Adipocyte (in vitro differentiated cells): ENCODE measurements around the gene KRTAP10-1.

Source experiments
- DNase-seq: peaks from one replicate; pipeline ENCODE4 v3.0.0-alpha.2; 2015; ENCODE audit warnings: low read depth
- H3K27me3 ChIP-seq: replicated peaks from 2 replicates; pipeline ENCODE4 v1.7.0; 2013; ENCODE audit warnings: mild to moderate bottlenecking, low read length, moderate library complexity; ENCODE audit not compliant: control insufficient read depth, insufficient read depth
- H3K36me3 ChIP-seq: 2 replicates; pipeline ENCODE4 v1.7.0; 2013; ENCODE audit warnings: low read length, mild to moderate bottlenecking, moderate library complexity; ENCODE audit not compliant: control insufficient read depth, insufficient read depth, severe bottlenecking
- H3K4me1 ChIP-seq: 2 replicates; pipeline ENCODE4 v1.7.0; 2013; ENCODE audit warnings: mild to moderate bottlenecking, low read length, moderate library complexity; ENCODE audit not compliant: control insufficient read depth, insufficient read depth
- H3K4me3 ChIP-seq: 2 replicates; pipeline ENCODE4 v1.7.0; 2013; ENCODE audit warnings: mild to moderate bottlenecking, low read length, moderate library complexity
- H3K9ac ChIP-seq: 2 replicates; pipeline ENCODE4 v1.7.0; 2013; ENCODE audit warnings: mild to moderate bottlenecking, low read length, moderate library complexity
- H3K9me3 ChIP-seq: 2 replicates; pipeline ENCODE4 v1.7.0; 2013; ENCODE audit warnings: mild to moderate bottlenecking, low read length, moderate library complexity; ENCODE audit not compliant: control insufficient read depth

KRTAP10-1 gene

DNA sequence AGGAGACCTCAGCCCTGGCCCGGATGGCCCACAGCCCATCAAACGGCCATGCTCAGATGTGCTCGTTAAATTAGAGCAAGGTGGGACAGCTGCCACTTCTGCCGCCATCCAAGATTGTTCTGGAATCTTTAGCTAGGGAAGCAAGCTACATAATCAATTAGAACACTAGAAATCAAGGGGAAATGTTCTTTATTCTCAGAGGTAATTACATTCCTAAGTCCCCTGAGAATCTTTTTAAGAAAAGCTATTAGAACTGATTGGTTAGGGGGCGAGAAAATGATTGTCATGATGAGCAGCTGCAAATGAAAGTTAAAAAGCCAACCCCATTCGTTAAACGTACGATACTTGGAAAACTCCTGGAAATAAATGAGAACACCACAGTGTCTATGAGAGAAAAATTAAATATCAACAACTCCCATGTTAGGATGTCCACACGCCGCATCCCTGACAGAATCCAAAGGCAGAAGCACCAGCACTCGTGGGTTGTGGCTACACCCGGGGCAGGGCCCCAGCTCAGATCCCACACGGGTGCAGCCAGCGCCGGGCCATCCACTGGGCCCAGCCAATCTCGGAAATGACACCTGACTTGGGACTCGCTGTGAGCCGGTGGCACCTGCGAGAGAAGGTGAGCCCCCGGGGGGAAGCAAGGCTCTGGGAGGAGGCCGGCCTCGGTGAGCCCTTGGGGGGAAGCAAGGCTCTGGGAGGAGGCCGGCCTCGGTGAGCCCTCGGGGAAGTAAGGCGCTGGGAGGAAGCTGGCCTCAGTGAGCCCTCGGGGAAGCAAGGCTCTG lies 37.6 kb downstream of the KRTAP10-1 start:
- Histone ChIP-seq H3K4me1 (peaks cover 9% of the 10 kb centered on the region), H3K9ac (no peak overlapping the region), H3K27me3 (peaks cover 8% of the 10 kb centered on the region), H3K36me3 (no peaks in the 10 kb centered on the region), H3K4me3 (no peak overlapping the region), H3K9me3 (no peaks in the 10 kb centered on the region)
- no peak for DNase-seq

DNA sequence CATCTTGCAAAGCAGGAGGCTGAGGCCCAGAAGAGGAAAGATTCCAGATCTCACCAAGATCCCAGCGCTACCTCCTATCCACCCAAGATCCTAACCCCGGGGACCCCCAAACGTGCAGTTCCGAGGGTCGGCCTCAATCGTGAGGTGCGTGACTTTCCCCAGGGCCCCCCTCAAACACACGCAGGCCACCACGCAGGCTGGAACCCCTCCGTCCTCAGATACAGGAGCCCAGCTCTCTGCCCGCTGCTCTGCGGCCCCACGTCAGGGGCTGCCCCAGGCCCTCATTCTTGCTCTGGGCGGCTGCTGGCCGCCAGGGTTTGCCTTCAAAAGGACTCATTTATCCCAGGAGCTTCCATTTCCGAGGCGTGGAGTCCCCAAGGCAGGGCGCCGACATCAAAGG lies 39.9 kb downstream of the KRTAP10-1 start:
- Histone ChIP-seq H3K9me3 (no peaks in the 10 kb centered on the region), H3K4me1 (peaks cover 21% of the 10 kb centered on the region), H3K36me3 (no peaks in the 10 kb centered on the region), H3K4me3 (no peak overlapping the region), H3K9ac (no peak overlapping the region), H3K27me3 (peaks cover 8% of the 10 kb centered on the region)
- no peak for DNase-seq

DNA sequence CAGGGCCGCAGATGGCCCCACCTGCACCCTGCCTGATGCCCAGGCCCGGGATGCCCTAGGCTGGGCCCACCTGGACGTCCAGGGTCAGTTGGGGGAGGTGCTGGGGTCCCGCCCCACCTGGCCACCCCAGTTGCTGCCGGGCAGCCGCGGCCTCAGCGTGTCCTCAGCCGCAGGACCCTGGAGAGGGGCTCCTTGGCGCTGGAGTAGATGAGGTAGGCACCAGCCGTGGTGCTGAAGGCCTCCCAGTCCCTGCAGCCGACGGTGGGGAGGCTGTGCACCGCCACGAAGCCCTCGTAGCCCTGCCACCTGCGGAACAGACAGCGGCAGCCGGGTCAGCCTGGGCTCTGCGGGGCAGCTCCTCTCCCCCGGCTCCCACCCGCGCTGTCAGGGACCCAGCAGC lies 40.4 kb downstream of the KRTAP10-1 start:
- peaks cover 8% of the 10 kb centered on the region for H3K27me3 ChIP-seq

DNA sequence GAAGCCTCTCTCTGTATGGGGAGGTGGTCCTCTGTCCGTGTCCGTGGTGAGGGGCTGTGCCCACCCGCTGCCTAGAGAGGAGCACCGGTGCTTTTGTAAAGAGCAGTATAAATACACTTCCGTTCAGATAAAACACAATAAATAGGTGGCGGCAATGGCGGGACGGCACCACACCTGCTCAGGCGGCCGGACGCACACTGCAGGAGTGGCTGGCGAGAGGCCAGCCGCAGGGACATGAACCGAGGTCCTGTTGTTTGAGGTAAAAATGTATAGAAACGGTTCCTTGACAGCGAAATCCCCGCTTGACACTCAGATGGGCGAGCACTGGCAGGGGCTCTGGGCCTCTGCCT lies 40.8 kb downstream of the KRTAP10-1 start:
- no peak overlapping the region for H3K9ac ChIP-seq
- peaks cover 21% of the 10 kb centered on the region for H3K4me1 ChIP-seq
- no peak for DNase-seq
- no peak overlapping the region for H3K4me3 ChIP-seq
- H3K27me3 ChIP-seq, result peaks cover 8% of the 10 kb centered on the region
- H3K36me3 ChIP-seq, result no peaks in the 10 kb centered on the region
- no peaks in the 10 kb centered on the region for H3K9me3 ChIP-seq

More for the DNA sequence above, 40.4 kb downstream of the KRTAP10-1 start:
- H3K36me3 ChIP-seq, result no peaks in the 10 kb centered on the region
- no peak overlapping the region for H3K4me3 ChIP-seq
- no peaks in the 10 kb centered on the region for H3K9me3 ChIP-seq
- H3K9ac ChIP-seq, result no peak overlapping the region
- DNase-seq, result no peak
- peaks cover 21% of the 10 kb centered on the region for H3K4me1 ChIP-seq

DNA sequence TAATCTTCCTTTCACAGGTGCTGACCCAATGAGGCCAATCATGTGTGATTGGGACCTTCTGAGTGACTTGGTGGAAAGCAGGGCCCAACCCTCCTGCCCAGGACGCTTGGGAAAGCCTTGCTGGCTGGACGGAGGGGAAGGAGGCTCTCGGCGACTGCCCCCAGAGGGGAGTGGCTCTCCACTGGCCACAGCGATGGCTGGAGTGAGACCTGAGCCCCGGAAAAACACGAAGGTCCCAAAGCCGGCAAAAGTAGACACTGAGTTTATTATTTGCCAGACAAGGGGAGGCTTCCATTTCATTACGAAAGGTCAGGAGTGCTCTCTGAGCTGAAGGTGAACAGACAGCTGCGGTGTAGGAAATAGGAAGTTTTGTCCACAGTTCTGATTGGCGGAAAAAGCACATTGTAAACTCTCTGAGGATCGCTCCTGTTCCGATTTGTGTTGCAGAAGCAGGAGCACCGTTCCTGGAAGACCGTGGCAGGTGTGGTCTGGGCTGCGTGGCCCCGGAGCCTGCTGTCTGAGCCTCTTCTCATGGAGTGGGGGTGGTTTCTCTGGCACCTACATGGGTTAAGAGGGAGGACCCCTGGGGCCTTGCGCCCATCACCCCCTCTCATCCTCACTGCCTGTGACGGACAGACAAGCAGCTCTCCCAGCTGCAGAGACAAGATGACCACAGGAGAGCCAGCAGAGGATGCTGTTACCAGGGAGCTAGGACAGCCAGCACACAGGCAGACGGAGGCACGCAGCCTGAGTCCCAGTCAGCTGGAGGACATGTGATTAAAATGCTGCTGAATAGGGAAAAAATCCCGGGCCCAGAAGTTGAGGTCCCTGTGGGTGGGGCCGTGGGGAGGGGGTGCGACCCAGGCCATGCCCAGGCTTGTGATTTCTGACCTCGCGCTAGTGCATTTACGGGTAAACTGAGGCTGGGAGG lies 41.5 kb downstream of the KRTAP10-1 start:
- H3K4me3 ChIP-seq, result no peak overlapping the region
- no peaks in the 10 kb centered on the region for H3K36me3 ChIP-seq
- DNase-seq, result no peak
- H3K27me3 ChIP-seq, result peaks cover 8% of the 10 kb centered on the region
- H3K4me1 ChIP-seq, result peaks cover 21% of the 10 kb centered on the region
- H3K9ac ChIP-seq, result no peak overlapping the region
- H3K9me3 ChIP-seq, result peaks cover 5% of the 10 kb centered on the region

DNA sequence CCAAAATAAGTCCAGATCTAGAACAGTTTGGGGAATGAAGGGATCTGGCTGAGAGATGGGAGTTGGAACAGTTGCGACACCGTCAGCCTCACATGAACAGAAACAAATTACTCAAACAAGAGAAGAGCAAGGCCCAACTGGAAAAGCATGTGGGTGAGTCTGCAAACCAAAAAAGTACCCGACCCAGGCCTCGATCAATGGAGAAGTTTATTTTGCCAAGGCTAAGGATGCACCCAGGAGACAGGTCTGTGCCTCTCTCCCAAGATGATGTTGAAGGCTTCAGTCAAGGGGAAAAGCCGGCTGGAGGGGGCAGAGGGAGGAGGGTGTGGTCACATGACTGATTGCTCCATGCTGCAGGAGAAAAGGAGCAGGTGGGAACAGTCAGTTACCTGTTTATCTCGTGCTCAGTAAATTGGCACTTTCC lies 42.3 kb downstream of the KRTAP10-1 start:
- peaks cover 21% of the 10 kb centered on the region for H3K4me1 ChIP-seq
- H3K4me3 ChIP-seq, result no peak overlapping the region
- H3K27me3 ChIP-seq, result peaks cover 8% of the 10 kb centered on the region
- no peak overlapping the region for H3K9ac ChIP-seq
- H3K9me3 ChIP-seq, result peaks cover 14% of the 10 kb centered on the region
- no peaks in the 10 kb centered on the region for H3K36me3 ChIP-seq
- DNase-seq, result peak; percentile 43

DNA sequence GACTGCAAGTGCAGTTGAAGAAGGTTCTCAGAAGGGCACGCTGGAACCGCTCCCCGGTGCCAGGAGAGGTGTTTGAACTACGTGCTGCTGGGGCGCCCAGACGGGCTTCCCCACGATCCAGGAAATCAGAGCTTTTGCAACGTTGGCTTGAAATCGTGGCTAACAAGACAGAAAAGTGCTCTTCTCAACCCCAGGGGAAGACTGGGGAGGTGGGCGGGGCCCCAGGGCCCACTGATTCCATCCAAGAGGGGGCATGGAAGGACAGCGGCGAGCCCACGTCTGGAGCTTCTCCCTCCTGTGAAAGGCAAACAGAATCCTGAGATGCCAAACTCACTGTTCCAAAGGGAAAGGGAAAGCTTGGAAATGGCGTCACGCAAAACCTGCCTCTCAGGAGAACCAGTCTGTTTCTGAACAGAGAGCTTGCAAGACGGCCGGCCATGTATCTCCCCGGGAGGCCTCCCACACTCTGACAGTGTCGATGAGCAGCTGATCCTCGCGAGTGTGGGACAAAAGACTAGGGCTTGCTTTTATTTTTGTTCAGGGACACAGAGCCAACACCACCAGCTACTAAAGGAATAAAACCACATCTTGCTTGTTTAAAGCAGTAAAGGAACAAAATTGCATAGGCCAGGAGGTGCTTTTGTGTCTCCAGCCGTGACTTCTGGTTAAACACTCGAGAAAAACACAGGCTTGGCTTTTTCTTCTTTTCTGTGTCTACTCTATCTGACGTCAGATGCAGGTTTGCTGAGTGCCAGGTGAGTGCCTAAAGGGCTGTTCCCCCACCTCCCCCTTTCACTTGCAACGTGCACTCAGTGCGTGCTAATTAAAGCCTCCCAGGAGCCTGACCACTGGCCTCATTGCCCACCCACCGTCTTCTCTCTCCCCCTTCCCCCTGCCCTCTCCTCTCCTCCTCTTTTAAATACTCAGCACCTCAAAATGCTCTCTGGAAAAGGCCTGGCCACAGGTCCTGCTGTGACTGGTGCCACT lies 43.1 kb downstream of the KRTAP10-1 start:
- Histone ChIP-seq H3K4me3 (peak overlapping the region; percentile 42), H3K36me3 (no peaks in the 10 kb centered on the region), H3K9me3 (peaks cover 22% of the 10 kb centered on the region), H3K27me3 (peaks cover 3% of the 10 kb centered on the region), H3K9ac (peak overlapping the region; percentile 43), H3K4me1 (peaks cover 21% of the 10 kb centered on the region)
- DNase-seq, result no peak

DNA sequence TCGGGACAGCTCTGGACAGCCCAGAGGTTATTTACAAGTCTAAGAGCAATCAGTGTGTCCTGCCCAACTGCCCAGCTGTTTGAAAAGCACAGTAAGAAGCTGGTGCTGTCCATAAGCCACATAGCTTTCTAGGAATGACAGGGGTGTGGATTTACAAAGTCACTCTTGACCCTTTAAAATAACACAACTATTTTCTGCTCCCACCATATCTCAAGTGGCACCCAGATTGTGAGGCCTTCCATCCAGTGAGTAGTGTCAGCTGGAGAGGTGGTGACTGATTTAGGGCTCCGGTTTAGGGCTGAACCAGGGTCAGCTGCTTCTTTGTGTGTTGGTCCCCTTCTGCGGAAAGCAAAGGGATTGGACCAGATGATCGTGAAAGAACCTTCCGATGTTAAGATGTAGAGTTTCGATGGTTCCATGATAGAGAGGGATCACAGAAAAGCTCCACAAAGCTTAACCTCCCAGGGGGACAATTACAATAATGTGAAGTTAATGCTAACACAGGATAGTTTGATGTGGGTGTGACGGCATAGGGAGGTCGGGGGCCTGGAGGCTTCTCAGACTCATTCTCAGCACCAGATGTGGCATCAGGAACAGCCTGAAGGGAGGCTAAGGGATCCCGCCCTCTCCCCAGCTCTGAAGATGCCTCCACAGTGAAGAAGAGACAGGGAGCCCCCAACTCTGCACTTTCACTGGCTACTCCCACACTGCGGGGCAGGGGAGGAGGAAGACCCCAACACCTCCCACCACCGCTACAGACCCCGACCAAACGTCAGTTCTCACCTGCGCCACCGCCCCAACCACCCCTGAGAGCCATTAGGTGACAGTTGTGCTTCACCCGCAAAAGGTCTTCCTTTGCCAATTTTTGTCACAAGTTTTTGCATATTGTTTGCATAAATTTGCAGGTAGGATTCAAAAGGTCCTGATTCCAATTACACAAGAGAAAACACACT lies 44.1 kb downstream of the KRTAP10-1 start:
- no peaks in the 10 kb centered on the region for H3K27me3 ChIP-seq
- H3K9me3 ChIP-seq, result peaks cover 23% of the 10 kb centered on the region
- DNase-seq, result no peak
- H3K9ac ChIP-seq, result no peak overlapping the region
- peak overlapping the region; percentile 42 for H3K4me3 ChIP-seq
- peaks cover 21% of the 10 kb centered on the region for H3K4me1 ChIP-seq
- H3K36me3 ChIP-seq, result no peaks in the 10 kb centered on the region

DNA sequence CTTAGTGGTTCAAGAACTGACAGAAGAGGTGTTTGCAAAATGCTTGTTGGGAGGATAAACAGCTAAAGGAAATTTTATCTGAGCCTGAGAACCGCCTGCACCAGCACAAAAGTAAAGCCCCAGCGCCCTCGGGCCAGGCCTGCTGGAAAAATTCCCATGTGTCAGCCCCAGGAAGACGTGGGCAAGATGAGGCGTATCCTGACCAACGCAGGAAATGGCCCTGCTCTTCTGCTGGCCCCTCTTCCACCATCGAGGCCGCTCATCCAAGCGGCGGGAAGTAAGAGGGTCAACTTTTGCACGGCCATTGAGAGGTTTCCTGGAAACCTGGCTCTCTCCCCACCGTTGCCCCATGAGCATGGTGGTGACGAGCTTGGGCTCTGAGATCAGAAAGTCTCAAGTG lies 45.0 kb downstream of the KRTAP10-1 start:
- Histone ChIP-seq H3K27me3 (peaks cover 2% of the 10 kb centered on the region), H3K9me3 (peaks cover 23% of the 10 kb centered on the region), H3K9ac (no peak overlapping the region), H3K4me1 (peaks cover 21% of the 10 kb centered on the region), H3K4me3 (no peak overlapping the region), H3K36me3 (no peaks in the 10 kb centered on the region)
- no peak for DNase-seq

DNA sequence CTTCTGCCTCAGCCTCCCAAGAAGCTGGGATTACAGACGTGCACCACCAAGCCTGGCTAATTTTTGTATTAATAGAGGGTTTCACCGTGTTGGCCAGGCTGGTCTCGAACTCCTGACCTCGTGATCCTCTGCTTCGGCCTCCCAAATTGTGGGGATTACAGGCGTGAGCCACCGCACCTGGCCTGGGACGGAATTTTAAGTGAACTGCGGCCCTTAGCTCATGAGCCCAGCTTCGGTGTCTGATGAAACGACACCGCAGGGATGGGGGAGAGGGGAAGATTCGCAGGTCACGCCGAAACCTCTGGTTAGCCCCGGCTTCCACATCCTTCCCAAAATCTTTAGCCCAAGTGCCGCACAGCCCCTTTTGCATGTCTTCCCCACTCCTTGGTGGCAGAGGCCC lies 45.6 kb downstream of the KRTAP10-1 start:
- Histone ChIP-seq H3K9ac (no peak overlapping the region), H3K9me3 (peaks cover 23% of the 10 kb centered on the region), H3K4me1 (peaks cover 21% of the 10 kb centered on the region), H3K27me3 (peaks cover 7% of the 10 kb centered on the region), H3K36me3 (no peaks in the 10 kb centered on the region), H3K4me3 (no peak overlapping the region)
- no peak for DNase-seq
